GM19397 (cell line): ENCODE data around the gene TYW1B.
"Not testable (repeated sequence)": the region's sequence is repeated elsewhere in the genome, so short reads cannot be mapped to it uniquely, and the experiment has no call there.

Source experiments
- ATAC-seq: cut with Tn5 transposase; IDR thresholded peaks from one replicate; pipeline ENCODE4 v1.9.1; 2021; ENCODE audit warnings: mild to moderate bottlenecking, moderate library complexity; ENCODE audit not compliant: unreplicated experiment

The TYW1B gene

GRCh38 chr7:72632765-72633292 lies 195.2 kb downstream of the TYW1B start:
- ATAC-seq, result not testable (repeated sequence)

- not testable (repeated sequence) for ATAC-seq
Observed at GRCh38 chr7:72628375-72628774, 199.6 kb downstream of the TYW1B start.

GRCh38 chr7:72626428-72627011 lies 201.5 kb downstream of the TYW1B start:
- not testable (repeated sequence) for ATAC-seq

DNA sequence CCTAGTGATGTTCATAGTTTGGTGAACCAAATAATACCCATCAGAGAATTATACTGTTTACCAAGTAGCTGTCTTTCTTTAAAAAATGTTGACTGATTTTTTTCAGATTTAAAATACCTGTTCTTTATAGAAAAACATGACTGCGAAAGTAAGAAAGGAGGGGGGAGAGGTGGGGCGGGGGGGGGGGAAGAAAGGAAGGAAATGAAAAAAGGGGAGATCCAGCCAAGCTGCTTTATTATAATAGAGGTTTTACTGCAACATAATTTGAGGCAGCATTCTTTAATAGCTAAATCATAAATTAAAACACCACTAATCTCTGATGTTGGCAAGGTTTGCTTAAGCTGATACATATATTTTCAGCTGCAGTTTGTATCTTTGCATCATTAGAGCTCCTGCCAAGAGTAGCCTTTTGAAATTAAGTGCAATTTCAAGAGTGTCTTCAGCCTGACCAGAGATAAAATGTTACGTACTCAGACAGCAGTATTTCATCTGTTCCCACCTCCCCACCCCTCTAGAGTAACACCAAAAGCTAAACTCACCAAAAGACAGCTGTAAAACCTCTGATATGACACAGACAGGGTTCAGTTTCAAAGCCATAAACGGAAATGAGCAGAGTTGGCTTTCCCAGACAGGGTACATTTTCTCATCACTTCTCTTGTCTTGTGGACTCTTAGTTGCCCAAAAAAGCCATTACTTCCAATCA lies 202.1 kb downstream of the TYW1B start:
- ATAC-seq, result not testable (repeated sequence)

- ATAC-seq, result no peak
Observed at GRCh38 chr7:72622532-72622931, 205.5 kb downstream of the TYW1B start.

DNA sequence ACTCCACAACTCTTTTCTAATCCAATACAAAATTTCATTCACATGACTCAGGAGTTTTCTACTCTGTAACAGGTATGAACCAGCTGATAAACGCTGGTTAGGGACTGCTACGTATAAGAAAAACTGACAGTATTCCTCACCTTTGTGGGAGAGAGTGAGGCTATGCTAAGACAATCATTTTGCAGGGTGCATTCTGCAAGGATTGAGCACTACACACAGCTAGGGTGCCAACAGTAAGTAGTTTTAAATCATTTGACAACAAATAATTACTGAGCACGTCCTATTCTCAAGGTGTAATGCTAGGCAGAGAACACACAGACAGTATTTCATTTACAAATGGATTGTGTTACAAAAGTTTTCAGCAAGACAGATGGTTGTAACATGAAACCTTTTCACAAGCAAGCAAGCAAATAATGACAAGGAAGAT lies 206.2 kb downstream of the TYW1B start:
- not testable (repeated sequence) for ATAC-seq

DNA sequence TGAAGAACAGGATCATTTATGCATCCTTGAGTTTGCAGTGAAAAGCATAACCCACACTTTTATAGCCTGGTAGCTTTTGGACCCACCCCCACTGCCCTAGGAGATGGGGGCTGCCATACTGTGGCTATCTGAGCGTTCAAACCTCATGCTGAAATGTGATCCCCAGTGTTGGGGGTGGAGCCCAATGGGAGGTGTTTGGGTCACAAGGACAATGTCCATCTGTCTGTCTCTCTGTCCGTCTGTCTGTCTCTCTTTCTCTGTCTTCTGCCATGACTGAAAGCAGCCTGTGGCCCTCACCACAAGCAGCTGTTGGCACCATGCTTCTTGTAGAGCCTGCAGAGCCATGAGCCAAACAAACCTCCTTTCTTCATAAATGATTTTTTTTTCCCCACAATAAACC lies 207.1 kb downstream of the TYW1B start:
- ATAC-seq, result not testable (repeated sequence)

DNA sequence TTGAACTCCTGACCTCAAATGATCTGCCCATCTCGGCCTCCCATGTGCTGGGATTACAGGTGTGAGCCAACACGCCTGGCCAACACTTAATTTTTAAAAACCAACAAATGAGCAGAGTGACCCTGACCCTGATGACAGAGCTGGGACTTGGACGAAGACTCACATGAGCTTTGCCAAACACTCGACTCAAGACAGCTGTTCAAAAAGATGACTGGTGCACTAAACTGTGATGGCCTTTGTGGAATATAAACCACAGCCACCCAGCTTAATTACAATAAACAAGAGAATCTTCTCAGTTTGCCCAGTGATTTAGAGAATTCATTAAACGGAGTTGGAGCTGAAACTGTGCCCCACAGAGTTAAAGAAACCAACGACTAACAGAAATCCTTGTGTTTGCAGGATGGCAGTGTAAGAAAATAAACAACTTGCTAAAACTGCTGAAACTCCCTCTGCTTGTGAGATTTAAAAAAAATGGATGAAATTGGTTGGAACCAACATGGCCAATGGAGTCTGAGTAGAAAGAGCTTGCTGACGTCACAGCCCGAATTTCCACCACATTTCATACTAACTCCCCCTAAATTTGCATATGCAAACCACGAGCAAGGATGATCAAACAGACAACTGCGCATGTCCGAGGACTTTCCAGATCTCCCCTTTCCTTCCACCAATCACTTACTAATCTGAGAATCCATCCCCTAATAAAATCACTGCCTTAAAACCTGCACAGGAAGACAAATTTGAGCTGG lies 209.4 kb downstream of the TYW1B start:
- not testable (repeated sequence) for ATAC-seq

DNA sequence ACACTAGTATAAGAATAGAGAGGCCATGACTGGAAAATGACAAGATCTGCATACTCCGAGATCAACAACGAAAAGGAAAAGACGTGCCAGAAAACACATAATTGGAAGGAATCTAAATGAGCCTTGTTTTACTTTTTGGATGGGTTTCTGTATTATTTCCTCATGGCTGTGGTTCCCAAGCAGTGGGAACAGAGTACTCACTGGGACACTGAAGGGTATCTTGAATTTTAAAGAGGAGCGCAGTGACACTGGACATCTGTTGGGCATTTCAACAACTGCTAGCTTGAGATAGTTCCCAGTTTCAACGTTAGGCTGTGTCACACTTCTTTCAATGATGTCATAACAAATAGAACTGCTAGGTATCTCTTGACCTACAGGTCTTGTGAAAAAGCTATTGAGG lies 218.2 kb downstream of the TYW1B start:
- not testable (repeated sequence) for ATAC-seq

DNA sequence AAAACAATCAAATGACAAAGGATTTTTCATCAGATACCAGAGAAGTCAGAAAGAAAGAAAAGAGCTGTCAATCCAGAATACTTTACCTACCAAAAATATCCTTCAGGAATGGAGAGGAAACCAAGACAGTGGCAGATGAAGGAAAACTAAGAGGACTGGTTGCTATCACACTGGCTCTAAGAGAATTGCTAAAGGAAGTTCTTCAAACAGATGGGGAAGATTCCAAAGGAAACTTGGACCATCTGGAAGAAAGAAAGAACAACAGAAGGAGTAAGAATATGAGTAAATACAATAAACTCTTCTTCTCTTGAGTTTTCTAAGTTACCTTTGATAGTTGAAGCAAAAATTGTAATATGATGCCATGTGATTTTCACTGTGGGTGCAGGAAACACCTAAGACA lies 220.0 kb downstream of the TYW1B start:
- not testable (repeated sequence) for ATAC-seq

DNA sequence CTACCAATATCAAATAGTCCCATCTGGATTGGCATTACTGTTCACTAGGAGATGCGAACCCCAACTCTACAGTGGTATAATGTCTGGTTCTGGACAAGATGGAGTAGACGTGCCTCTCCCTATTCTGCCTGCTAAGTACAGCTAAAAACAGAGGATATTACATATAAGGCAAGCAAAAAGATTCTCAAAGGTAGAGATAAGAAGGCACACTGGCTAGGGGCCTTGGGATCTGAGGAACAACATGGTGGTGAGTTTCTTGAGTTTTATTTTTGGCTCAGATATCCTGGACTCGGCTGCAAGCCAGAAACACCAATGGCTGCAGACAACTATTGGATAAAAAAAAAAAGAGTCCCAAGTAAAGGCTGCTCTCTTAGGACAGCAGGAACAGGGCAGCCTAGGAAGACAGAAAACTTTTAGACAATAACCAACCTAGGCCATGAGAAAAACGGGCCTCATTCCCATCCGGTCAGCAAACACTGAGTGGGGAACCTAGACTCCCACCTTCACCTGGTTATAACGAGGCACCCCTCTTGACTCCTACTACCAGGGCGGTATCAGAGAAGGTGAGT lies 222.1 kb downstream of the TYW1B start:
- not testable (repeated sequence) for ATAC-seq

DNA sequence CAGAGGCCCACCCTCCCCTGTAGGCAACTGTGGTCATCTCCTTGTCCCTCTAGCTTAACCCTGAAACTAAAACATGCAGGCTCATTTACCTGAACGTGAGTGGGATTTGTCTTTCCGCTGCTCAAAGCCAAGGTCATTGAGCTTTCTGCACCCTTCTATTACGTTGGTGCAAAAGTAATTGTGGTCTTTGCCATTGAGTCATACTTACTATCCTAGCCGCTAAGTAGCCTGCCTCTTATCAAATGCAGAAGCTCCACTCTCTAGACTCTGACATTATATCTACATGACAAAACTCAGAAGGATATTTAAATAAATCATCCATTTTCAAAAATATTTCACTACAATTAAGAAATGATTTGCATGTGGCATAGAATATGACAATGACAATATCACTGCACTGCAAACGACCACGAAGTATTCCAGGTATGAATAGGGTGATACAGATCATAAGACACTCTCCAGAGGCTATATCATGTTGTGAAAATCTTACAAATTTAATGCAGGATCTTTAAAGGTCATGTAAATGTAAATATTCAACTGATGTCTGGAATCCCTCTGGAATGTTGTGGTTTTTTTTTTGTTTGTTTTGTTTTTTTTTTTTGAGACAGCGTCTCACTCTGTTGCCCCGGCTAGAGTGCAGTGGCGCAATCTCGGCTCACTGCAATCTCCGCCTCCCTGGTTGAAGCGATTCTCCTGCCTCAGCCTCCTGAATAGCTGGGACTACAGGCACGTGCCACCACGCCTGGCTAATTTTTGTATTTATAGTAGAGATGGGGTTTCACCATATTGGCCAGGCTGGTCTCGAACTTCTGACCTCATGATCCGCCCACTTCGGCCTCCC lies 223.0 kb downstream of the TYW1B start:
- ATAC-seq, result not testable (repeated sequence)

GRCh38 chr7:72603476-72603875 lies 224.5 kb downstream of the TYW1B start:
- not testable (repeated sequence) for ATAC-seq

- ATAC-seq, result no peak
Observed at GRCh38 chr7:72603073-72603472, 224.9 kb downstream of the TYW1B start.

GRCh38 chr7:72601683-72602082 lies 226.3 kb downstream of the TYW1B start:
- ATAC-seq, result not testable (repeated sequence)

DNA sequence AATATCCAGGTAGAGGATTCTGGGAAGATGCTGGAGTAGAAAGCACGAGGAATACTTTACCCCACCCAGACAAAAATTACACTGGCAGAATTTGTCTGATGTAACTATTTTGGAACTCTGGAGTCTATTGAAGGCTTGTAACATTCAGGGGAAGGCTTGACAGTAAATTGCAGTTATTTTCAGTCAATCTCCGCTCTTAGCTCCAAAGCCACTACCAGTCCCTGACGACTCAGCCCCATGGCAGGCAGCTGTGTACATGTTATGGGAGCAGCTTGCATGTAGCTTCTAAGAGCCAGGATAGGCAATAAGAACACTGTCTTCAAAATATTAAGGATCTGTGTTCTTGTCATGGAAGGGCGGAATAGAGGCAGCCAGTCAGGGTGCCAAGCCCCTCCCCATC lies 238.0 kb downstream of the TYW1B start:
- not testable (repeated sequence) for ATAC-seq

- ATAC-seq, result not testable (repeated sequence)
Observed at GRCh38 chr7:72587267-72587666, 240.7 kb downstream of the TYW1B start.

- ATAC-seq, result not testable (repeated sequence)
Observed at GRCh38 chr7:72584576-72584975, 243.4 kb downstream of the TYW1B start.

- ATAC-seq, result not testable (repeated sequence)
Observed at GRCh38 chr7:72583620-72584361, 244.2 kb downstream of the TYW1B start.
